ENCODE measurements around the gene CDH4. TPM values are rescaled to one million over a fixed set of nuclear protein-coding genes. Genes with fewer than 3 reads are reported as not detected.

Gene CDH4
- total and polyA plus RNA-seq, 2 donors from 2014 or later = 1.1 TPM; not detected in 1

GRCh38 chr20:61643656-61644377, 391.8 kb downstream of the CDH4 start:
- intact Hi-C loops (cut with DNase I) = no loop called here
- H3K27ac ChIP-seq (ENCODE audit: low read depth in 2 of 2, low read length in 2 of 2) = no peak overlapping the region
- FAIRE-seq (no peak), DNase-seq (no peak)
- H3K36me3 ChIP-seq (ENCODE audit: control insufficient read depth in 2 of 3, insufficient read depth in 3 of 3, low read length in 3 of 3) = no peaks in the 10 kb centered on the region
- no peak overlapping the region for H3K9ac ChIP-seq (ENCODE audit: low read length in 3 of 3)
- no peak overlapping the region for H3K4me3 ChIP-seq (ENCODE audit: low read length in 3 of 3)
- no peaks in the 10 kb centered on the region for H3K4me1 ChIP-seq (ENCODE audit: control insufficient read depth in 2 of 3, insufficient read depth in 2 of 3, low read depth in 1 of 3, low read length in 3 of 3)
- TF ChIP-seq CTCF (IDR thresholded peaks at IDR 0.05; ENCODE audit: borderline replicate concordance, extremely low read depth, insufficient read depth) = no peak
- peaks cover 0 to 3% (median 0%) of the 10 kb centered on the region in 3 donors for H3K9me3 ChIP-seq (ENCODE audit: control insufficient read depth in 2 of 3, insufficient read depth in 1 of 3, low read length in 3 of 3)
- H3K27me3 ChIP-seq (ENCODE audit: control insufficient read depth, insufficient read depth, low read length) = no peaks in the 10 kb centered on the region

GRCh38 chr20:61644378-61645076, 392.5 kb downstream of the CDH4 start:
- FAIRE-seq (no peak), DNase-seq (no peak)
- H3K4me1 ChIP-seq (ENCODE audit: control insufficient read depth in 2 of 3, insufficient read depth in 2 of 3, low read depth in 1 of 3, low read length in 3 of 3) = no peaks in the 10 kb centered on the region
- H3K36me3 ChIP-seq (ENCODE audit: control insufficient read depth in 2 of 3, insufficient read depth in 3 of 3, low read length in 3 of 3) = no peaks in the 10 kb centered on the region
- no peak overlapping the region for H3K27ac ChIP-seq (ENCODE audit: low read depth in 2 of 2, low read length in 2 of 2)
- intact Hi-C loops (cut with DNase I) = no loop called here
- no peak for TF ChIP-seq CTCF (IDR thresholded peaks at IDR 0.05; ENCODE audit: borderline replicate concordance, extremely low read depth, insufficient read depth)
- peaks cover 0 to 3% (median 0%) of the 10 kb centered on the region in 3 donors for H3K9me3 ChIP-seq (ENCODE audit: control insufficient read depth in 2 of 3, insufficient read depth in 1 of 3, low read length in 3 of 3)
- H3K4me3 ChIP-seq (ENCODE audit: low read length in 3 of 3) = no peak overlapping the region
- no peak overlapping the region for H3K9ac ChIP-seq (ENCODE audit: low read length in 3 of 3)
- H3K27me3 ChIP-seq (ENCODE audit: control insufficient read depth, insufficient read depth, low read length) = no peaks in the 10 kb centered on the region

- intact Hi-C loops (cut with DNase I) = no loop called here
- Histone ChIP-seq H3K27me3 (ENCODE audit: control insufficient read depth, insufficient read depth, low read length) (no peaks in the 10 kb centered on the region), H3K27ac (ENCODE audit: low read depth in 2 of 2, low read length in 2 of 2) (no peak overlapping the region), H3K9me3 (ENCODE audit: control insufficient read depth in 2 of 3, insufficient read depth in 1 of 3, low read length in 3 of 3) (peaks cover 0 to 3% (median 0%) of the 10 kb centered on the region in 3 donors), H3K4me1 (ENCODE audit: control insufficient read depth in 2 of 3, insufficient read depth in 2 of 3, low read depth in 1 of 3, low read length in 3 of 3) (no peaks in the 10 kb centered on the region), H3K4me3 (ENCODE audit: low read length in 3 of 3) (no peak overlapping the region), H3K9ac (ENCODE audit: low read length in 3 of 3) (no peak overlapping the region), H3K36me3 (ENCODE audit: control insufficient read depth in 2 of 3, insufficient read depth in 3 of 3, low read length in 3 of 3) (no peaks in the 10 kb centered on the region)
- no peak for TF ChIP-seq CTCF (IDR thresholded peaks at IDR 0.05; ENCODE audit: borderline replicate concordance, extremely low read depth, insufficient read depth)
- FAIRE-seq = no peak
- DNase-seq = no peak
Measured at GRCh38 chr20:61645732-61646131, 393.7 kb downstream of the CDH4 start.

Data from kidney (tissue), 14 donors.